ENCODE data around the gene OR51A4.
"Not testable (repeated sequence)": the region's sequence is repeated elsewhere in the genome, so short reads cannot be mapped to it uniquely, and the experiment has no call there.

OR51A4 gene

GRCh38 chr11:4947505-4947904 lies at the start of gene OR51A4:
Gene OR51A4, minus strand, starts transcription at chr11:4947605. Its CDS starts 505 bp downstream, at chr11:4947100.
- Histone ChIP-seq H3K9me3 (ENCODE audit: control insufficient read depth, insufficient read depth, low read length) (no peaks in the 10 kb centered on the region), H3K9ac (ENCODE audit: low read depth, low read length) (no peak within 1 kb of the TSS), H3K36me3 (ENCODE audit: insufficient read depth, low read length) (no peaks in the 10 kb centered on the region), H3K4me1 (ENCODE audit: insufficient read depth, low read length) (no peaks in the 10 kb centered on the region)

- no peaks in the 10 kb centered on the region for H3K4me1 ChIP-seq (ENCODE audit: insufficient read depth, low read length)
- no peaks in the 10 kb centered on the region for H3K9me3 ChIP-seq (ENCODE audit: control insufficient read depth, insufficient read depth, low read length)
- H3K36me3 ChIP-seq (ENCODE audit: insufficient read depth, low read length) = no peaks in the 10 kb centered on the region
Observed at GRCh38 chr11:4994551-4994950, 47.1 kb upstream of the OR51A4 start, which contains the start of gene OR51L1. Gene OR51L1, plus strand, starts transcription at chr11:4994851. Its CDS starts 4,132 bp downstream, at chr11:4998983.

DNA sequence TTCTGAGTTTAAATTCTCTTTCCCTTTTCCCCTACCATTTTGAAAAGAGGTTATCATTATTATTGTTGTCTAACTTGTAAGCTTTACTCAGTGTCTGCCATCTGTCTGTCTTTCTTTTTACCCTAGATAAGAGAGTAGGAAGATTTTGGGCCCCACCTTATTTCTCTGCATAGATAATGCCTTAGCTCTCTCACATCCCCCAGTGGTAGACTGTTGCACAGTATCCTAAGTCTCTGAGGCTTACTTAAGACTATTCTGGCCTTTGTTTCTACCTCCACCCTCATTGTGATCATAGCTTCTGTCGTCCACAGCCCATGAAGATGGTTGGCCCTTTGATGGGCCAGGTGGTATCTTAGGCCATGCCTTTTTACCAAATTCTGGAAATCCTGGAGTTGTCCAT lies 43.7 kb upstream of the OR51A4 start:
- Histone ChIP-seq H3K36me3 (ENCODE audit: insufficient read depth, low read length) (no peaks in the 10 kb centered on the region), H3K9me3 (ENCODE audit: control insufficient read depth, insufficient read depth, low read length) (no peaks in the 10 kb centered on the region), H3K9ac (ENCODE audit: low read depth, low read length) (no peak overlapping the region), H3K4me1 (ENCODE audit: insufficient read depth, low read length) (no peaks in the 10 kb centered on the region)

More at GRCh38 chr11:4994551-4994950, 47.1 kb upstream of the OR51A4 start, which contains the start of gene OR51L1:
- no peak within 1 kb of the TSS for H3K9ac ChIP-seq (ENCODE audit: low read depth, low read length)

- Histone ChIP-seq H3K9me3 (ENCODE audit: control insufficient read depth, insufficient read depth, low read length) (no peaks in the 10 kb centered on the region), H3K36me3 (ENCODE audit: insufficient read depth, low read length) (no peaks in the 10 kb centered on the region), H3K9ac (ENCODE audit: low read depth, low read length) (no peak overlapping the region), H3K4me1 (ENCODE audit: insufficient read depth, low read length) (no peaks in the 10 kb centered on the region)
Observed at GRCh38 chr11:4983841-4984240, 36.4 kb upstream of the OR51A4 start.

DNA sequence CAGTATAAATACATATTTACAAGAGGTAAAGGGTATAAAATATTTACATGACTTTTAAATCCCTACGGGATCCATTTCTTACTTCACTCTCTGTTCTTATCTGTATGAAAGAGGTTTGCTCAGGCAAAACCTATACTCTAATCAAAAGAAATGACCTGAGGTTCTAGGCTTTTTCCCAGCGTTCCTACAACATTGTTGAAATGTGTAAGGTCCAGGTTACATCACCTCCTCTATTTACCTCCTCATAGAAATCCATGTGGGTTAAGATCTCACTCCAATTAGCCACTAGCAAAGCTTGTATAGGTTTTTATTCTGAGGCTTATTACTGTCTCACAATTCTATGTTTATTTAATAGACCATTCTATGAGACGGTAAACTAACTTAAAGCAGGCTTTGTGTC lies 35.3 kb upstream of the OR51A4 start:
- Histone ChIP-seq H3K9me3 (ENCODE audit: control insufficient read depth, insufficient read depth, low read length) (no peaks in the 10 kb centered on the region), H3K4me1 (ENCODE audit: insufficient read depth, low read length) (no peaks in the 10 kb centered on the region), H3K36me3 (ENCODE audit: insufficient read depth, low read length) (no peaks in the 10 kb centered on the region), H3K9ac (ENCODE audit: low read depth, low read length) (no peak overlapping the region)

GRCh38 chr11:4979036-4979435 lies 31.6 kb upstream of the OR51A4 start:
- Histone ChIP-seq H3K9me3 (ENCODE audit: control insufficient read depth, insufficient read depth, low read length) (no peaks in the 10 kb centered on the region), H3K36me3 (ENCODE audit: insufficient read depth, low read length) (no peaks in the 10 kb centered on the region), H3K9ac (ENCODE audit: low read depth, low read length) (no peak overlapping the region), H3K4me1 (ENCODE audit: insufficient read depth, low read length) (no peaks in the 10 kb centered on the region)

DNA sequence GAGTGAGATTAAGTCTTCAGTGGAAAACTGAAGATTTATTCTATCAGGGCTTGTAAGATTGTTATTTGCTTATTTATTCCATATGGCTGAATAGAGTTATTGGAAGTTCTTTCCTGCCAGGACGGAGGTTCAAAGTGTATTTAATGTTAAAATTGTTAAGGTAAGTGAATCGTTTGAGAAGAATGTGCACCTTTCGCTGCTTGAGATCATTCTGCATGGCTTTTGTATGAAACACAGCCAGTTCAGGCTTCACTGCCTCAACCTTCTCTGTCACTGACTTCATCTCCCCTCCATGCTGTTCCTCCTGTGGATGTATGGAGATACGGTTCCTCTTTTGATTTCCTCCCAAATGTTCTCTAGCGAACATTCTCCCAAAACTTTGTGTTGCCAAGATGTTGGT lies 28.0 kb upstream of the OR51A4 start:
- Histone ChIP-seq H3K4me1 (ENCODE audit: insufficient read depth, low read length) (no peaks in the 10 kb centered on the region), H3K36me3 (ENCODE audit: insufficient read depth, low read length) (no peaks in the 10 kb centered on the region), H3K9me3 (ENCODE audit: control insufficient read depth, insufficient read depth, low read length) (no peaks in the 10 kb centered on the region), H3K9ac (ENCODE audit: low read depth, low read length) (no peak overlapping the region)

GRCh38 chr11:4962816-4963215 lies 15.4 kb upstream of the OR51A4 start:
- H3K36me3 ChIP-seq (ENCODE audit: insufficient read depth, low read length) = no peaks in the 10 kb centered on the region
- H3K9ac ChIP-seq (ENCODE audit: low read depth, low read length) = no peak overlapping the region
- H3K9me3 ChIP-seq (ENCODE audit: control insufficient read depth, insufficient read depth, low read length) = no peaks in the 10 kb centered on the region
- H3K4me1 ChIP-seq (ENCODE audit: insufficient read depth, low read length) = no peaks in the 10 kb centered on the region

GRCh38 chr11:4960877-4961276 lies 13.5 kb upstream of the OR51A4 start:
- Histone ChIP-seq H3K4me1 (ENCODE audit: insufficient read depth, low read length) (no peaks in the 10 kb centered on the region), H3K9ac (ENCODE audit: low read depth, low read length) (no peak overlapping the region), H3K36me3 (ENCODE audit: insufficient read depth, low read length) (no peaks in the 10 kb centered on the region), H3K9me3 (ENCODE audit: control insufficient read depth, insufficient read depth, low read length) (no peaks in the 10 kb centered on the region)

DNA sequence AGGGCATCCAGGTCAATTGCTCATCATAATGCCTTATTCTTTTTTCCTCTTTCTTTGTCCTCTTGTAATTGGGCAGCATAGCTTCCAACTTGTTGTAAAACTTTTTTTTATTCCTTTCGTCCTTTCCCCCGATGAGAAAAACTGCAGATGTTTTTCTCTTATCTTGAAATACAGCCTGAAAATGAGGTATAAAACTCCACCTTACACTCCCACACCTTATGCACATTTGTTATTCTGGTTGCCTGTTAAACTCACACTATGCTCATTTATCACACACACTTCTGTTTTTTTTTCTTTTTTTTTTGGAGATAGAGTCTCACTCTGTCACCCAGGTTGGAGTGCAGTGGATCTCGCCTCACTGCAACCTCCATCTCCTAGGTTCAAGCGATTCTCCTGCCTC lies 10.0 kb upstream of the OR51A4 start:
- Histone ChIP-seq H3K4me1 (ENCODE audit: insufficient read depth, low read length) (no peaks in the 10 kb centered on the region), H3K36me3 (ENCODE audit: insufficient read depth, low read length) (no peaks in the 10 kb centered on the region), H3K9me3 (ENCODE audit: control insufficient read depth, insufficient read depth, low read length) (no peaks in the 10 kb centered on the region), H3K9ac (ENCODE audit: low read depth, low read length) (no peak overlapping the region)

- H3K9ac ChIP-seq (ENCODE audit: low read depth, low read length); H3K36me3 ChIP-seq (ENCODE audit: insufficient read depth, low read length); H3K4me1 ChIP-seq (ENCODE audit: insufficient read depth, low read length); H3K9me3 ChIP-seq (ENCODE audit: control insufficient read depth, insufficient read depth, low read length): not testable (repeated sequence)
Observed at GRCh38 chr11:4955613-4956012, 8.2 kb upstream of the OR51A4 start, which contains the start of gene OR51A2. Gene OR51A2, minus strand, starts transcription at chr11:4955713. Its CDS starts 0 bp downstream, at chr11:4955713.

- Histone ChIP-seq H3K4me1 (ENCODE audit: insufficient read depth, low read length) (no peaks in the 10 kb centered on the region), H3K36me3 (ENCODE audit: insufficient read depth, low read length) (no peaks in the 10 kb centered on the region), H3K9ac (ENCODE audit: low read depth, low read length) (no peak overlapping the region), H3K9me3 (ENCODE audit: control insufficient read depth, insufficient read depth, low read length) (no peaks in the 10 kb centered on the region)
Observed at GRCh38 chr11:4936745-4937144, 10.7 kb downstream of the OR51A4 start.

DNA sequence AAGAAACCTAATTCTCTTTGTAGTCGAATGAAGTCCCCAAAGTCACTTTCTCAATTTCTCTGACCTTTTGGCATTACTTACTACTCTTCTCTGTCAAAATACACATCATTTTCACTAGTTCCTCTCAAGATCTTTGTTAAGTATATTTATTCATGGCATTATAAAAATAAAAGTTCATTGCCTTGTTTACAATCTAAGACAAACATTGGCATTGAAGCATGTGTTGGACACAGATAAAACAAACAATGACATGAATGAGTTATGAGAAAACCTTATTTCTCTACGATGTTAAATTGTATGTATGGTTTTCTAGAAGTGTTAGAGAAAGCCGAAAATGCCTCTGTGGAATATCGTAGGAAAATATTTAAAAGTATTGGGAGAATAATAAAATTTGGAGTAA lies 14.7 kb downstream of the OR51A4 start:
- Histone ChIP-seq H3K9me3 (ENCODE audit: control insufficient read depth, insufficient read depth, low read length) (no peaks in the 10 kb centered on the region), H3K9ac (ENCODE audit: low read depth, low read length) (no peak overlapping the region), H3K36me3 (ENCODE audit: insufficient read depth, low read length) (no peaks in the 10 kb centered on the region), H3K4me1 (ENCODE audit: insufficient read depth, low read length) (no peaks in the 10 kb centered on the region)

GRCh38 chr11:4926608-4927007 lies 20.8 kb downstream of the OR51A4 start:
- no peaks in the 10 kb centered on the region for H3K9me3 ChIP-seq (ENCODE audit: control insufficient read depth, insufficient read depth, low read length)
- H3K36me3 ChIP-seq (ENCODE audit: insufficient read depth, low read length) = no peaks in the 10 kb centered on the region
- no peaks in the 10 kb centered on the region for H3K4me1 ChIP-seq (ENCODE audit: insufficient read depth, low read length)
- no peak overlapping the region for H3K9ac ChIP-seq (ENCODE audit: low read depth, low read length)

DNA sequence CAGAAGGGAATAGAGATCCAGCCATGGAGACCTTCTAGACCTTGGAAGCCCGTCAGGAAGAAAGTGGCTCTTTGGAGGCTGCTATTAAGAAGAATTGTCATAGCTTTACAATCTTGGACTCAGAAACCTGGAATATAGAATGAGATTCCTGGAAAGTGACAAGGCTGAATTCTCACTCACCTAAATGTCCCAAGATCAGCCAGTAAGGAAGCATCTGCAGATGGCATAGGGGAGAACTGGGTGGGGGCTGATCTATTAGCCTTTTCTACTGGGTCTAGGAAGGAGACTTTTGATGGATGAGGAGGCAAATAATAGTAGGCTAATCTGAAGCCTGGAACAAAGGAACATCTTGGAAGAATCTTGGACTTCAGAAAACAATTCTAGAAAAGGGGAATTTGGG lies 23.2 kb downstream of the OR51A4 start, which contains the start of gene OR51G1:
TSS of gene OR51G1 (minus strand) at position 101 of the 400 bp plus-strand sequence. CDS start at position 101, 0 bp downstream.
- H3K9me3 ChIP-seq (ENCODE audit: control insufficient read depth, insufficient read depth, low read length) = no peaks in the 10 kb centered on the region
- H3K4me1 ChIP-seq (ENCODE audit: insufficient read depth, low read length) = no peaks in the 10 kb centered on the region
- H3K9ac ChIP-seq (ENCODE audit: low read depth, low read length) = no peak within 1 kb of the TSS
- H3K36me3 ChIP-seq (ENCODE audit: insufficient read depth, low read length) = no peaks in the 10 kb centered on the region

DNA sequence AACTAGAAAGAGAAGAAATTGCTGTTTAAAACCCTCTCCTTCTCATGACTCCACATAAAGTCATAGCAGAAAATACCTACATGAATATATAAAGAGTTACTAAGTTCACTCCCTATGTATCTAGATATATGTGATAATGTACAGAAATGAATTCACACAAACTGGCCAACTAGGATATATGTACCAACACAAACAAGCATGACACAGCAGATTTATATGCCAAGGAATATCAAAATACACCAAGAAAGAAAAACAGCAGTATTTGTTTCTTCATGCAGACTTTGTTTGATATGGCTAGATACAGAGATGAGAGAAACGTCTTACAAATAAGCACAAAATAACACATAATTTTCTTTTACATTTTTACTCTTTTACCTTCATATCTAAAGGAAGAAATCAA lies 25.1 kb downstream of the OR51A4 start:
- H3K9me3 ChIP-seq (ENCODE audit: control insufficient read depth, insufficient read depth, low read length) = no peaks in the 10 kb centered on the region
- H3K36me3 ChIP-seq (ENCODE audit: insufficient read depth, low read length) = no peaks in the 10 kb centered on the region
- H3K4me1 ChIP-seq (ENCODE audit: insufficient read depth, low read length) = no peaks in the 10 kb centered on the region
- H3K9ac ChIP-seq (ENCODE audit: low read depth, low read length) = no peak overlapping the region

Measured in ES-I3 (cell line).